Measurements from ENCODE around the gene BMP8B.

Gene BMP8B

DNA sequence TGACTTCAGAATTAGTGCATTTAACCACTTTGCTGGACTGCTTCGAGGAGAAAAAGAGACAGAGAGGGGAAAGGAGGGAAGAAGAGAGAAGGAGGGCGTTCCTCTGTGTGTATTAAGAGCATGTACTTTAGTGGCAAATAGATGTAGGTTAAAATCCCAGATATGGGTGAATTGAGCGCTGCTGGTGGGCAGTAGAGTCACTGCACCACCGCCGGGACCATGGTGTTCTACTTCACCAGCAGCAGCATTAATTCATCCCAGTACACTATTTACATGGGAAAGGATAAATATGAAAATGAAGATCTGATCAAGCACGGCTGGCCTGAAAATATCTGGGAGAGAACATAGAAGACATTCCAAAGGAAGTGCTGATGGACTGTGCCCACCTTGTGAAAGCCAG is 70.9 kb downstream of the BMP8B start:
- DNase-seq: no peak

DNA sequence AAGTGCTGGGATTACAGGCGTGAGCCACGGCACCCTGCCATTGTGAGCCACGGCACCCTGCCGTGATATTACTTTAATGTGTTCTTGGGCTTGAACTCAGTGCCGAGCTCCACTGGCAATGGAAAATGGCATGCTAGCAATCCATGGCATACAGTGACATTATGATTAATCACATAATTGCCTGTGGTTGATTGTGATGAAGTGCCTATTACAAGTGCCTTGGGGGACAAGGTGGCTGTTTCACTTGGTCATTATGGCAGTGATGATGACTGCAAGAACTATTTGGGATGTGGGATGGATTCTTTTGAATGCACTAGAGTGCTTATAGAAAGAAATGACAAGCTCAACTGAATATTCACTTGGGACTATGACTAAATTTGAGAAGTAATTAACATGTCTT is 75.1 kb downstream of the BMP8B start:
- DNase-seq: no peak

- no peak for DNase-seq
Measured at GRCh38 chr1:39711966-39712340, 76.7 kb downstream of the BMP8B start.

GRCh38 chr1:39711104-39711965 is 77.3 kb downstream of the BMP8B start:
- no peak for DNase-seq

- DNase-seq: no peak
Measured at GRCh38 chr1:39707506-39707905, 81.2 kb downstream of the BMP8B start.
